DOHH2 (cell line): ENCODE results near the gene CLDN2.

Experiments used
- H3F3A ChIP-seq: fragments of 200-600 bp; sonication (generic), shearing (Covaris generic); 2 replicates; pipeline ENCODE4 v1.6.0; 2016; ENCODE audit warnings: antibody characterized with exemption, mild to moderate bottlenecking; ENCODE audit not compliant: control insufficient read depth, insufficient read depth
- H3K27ac ChIP-seq: fragments of 200-600 bp; sonication (generic); 2 replicates; pipeline ENCODE4 v1.5.1; 2014; ENCODE audit warnings: low read depth, mild to moderate bottlenecking, low read length, moderate library complexity
- H3K27me3 ChIP-seq: fragments of 200-600 bp; sonication (generic); 2 replicates; pipeline ENCODE4 v1.6.1; 2014; ENCODE audit warnings: mild to moderate bottlenecking, low read length, mixed read lengths; ENCODE audit not compliant: control insufficient read depth
- H3K36me3 ChIP-seq: fragments of 200-600 bp; sonication (generic); 2 replicates; pipeline ENCODE4 v1.6.1; 2014; ENCODE audit warnings: mild to moderate bottlenecking, low read length, moderate library complexity, mixed read lengths; ENCODE audit not compliant: control insufficient read depth
- H3K4me1 ChIP-seq: fragments of 200-600 bp; sonication (generic); 2 replicates; pipeline ENCODE4 v1.6.1; 2014; ENCODE audit warnings: mild to moderate bottlenecking, low read length, mixed read lengths; ENCODE audit not compliant: control insufficient read depth
- H3K4me2 ChIP-seq: fragments of 200-600 bp; sonication (generic); 2 replicates; pipeline ENCODE4 v1.6.0; 2014; ENCODE audit warnings: mild to moderate bottlenecking, low read length, moderate library complexity
- H3K4me3 ChIP-seq: fragments of 200-600 bp; sonication (generic); 2 replicates; pipeline ENCODE4 v1.5.1; 2014; ENCODE audit warnings: mild to moderate bottlenecking, low read length, mixed read lengths
- H3K79me2 ChIP-seq: fragments of 200-600 bp; sonication (generic); 2 replicates; pipeline ENCODE4 v1.6.1; 2014; ENCODE audit warnings: mild to moderate bottlenecking, low read length, mixed read lengths; ENCODE audit not compliant: control insufficient read depth
- H3K9me2 ChIP-seq: fragments of 200-600 bp; sonication (generic); replicated peaks from 2 replicates; pipeline ENCODE4 v1.6.1; 2014; ENCODE audit warnings: mild to moderate bottlenecking, low read length, mixed read lengths; ENCODE audit not compliant: control insufficient read depth
- H3K9me3 ChIP-seq: fragments of 200-600 bp; sonication (generic); 2 replicates; pipeline ENCODE4 v1.6.1; 2014; ENCODE audit warnings: antibody characterized with exemption, low read length, mixed read lengths; ENCODE audit not compliant: control insufficient read depth, insufficient read depth
- H4K20me1 ChIP-seq: fragments of 200-600 bp; sonication (generic); 2 replicates; pipeline ENCODE4 v1.6.0; 2014; ENCODE audit warnings: low read depth, mild to moderate bottlenecking, antibody characterized with exemption, low read length, moderate library complexity; ENCODE audit not compliant: control insufficient read depth, insufficient read depth
- CTCF ChIP-seq: fragments of 200-600 bp; sonication (generic); IDR thresholded peaks from one replicate; pipeline ENCODE4 v1.5.1; 2014; ENCODE audit warnings: antibody characterized with exemption, mild to moderate bottlenecking, low read depth, low read length; ENCODE audit not compliant: poor library complexity, severe bottlenecking
- EZH2phosphoT487 ChIP-seq: fragments of 200-600 bp; sonication (generic); IDR thresholded peaks from 2 replicates; pipeline ENCODE4 v1.6.1; 2017; ENCODE audit warnings: borderline replicate concordance, mild to moderate bottlenecking, antibody characterized with exemption, low read length, moderate library complexity, mixed read lengths

Gene CLDN2

GRCh38 chrX:106952538-106952937, 32.3 kb downstream of the CLDN2 start:
- Histone ChIP-seq H3K27me3 (no peaks in the 10 kb centered on the region), H3F3A (no peaks in the 10 kb centered on the region), H3K79me2 (no peaks in the 10 kb centered on the region), H3K27ac (no peak overlapping the region), H4K20me1 (no peaks in the 10 kb centered on the region), H3K9me2 (no peaks in the 10 kb centered on the region), H3K4me1 (no peaks in the 10 kb centered on the region), H3K36me3 (no peaks in the 10 kb centered on the region), H3K4me3 (no peak overlapping the region), H3K4me2 (no peak overlapping the region), H3K9me3 (no peaks in the 10 kb centered on the region)
- no peak for TF ChIP-seq EZH2phosphoT487
- TF ChIP-seq CTCF: no peak

GRCh38 chrX:106952988-106953387, 32.8 kb downstream of the CLDN2 start:
- Histone ChIP-seq H3K9me3 (no peaks in the 10 kb centered on the region), H3K36me3 (no peaks in the 10 kb centered on the region), H3K9me2 (no peaks in the 10 kb centered on the region), H3K4me2 (no peak overlapping the region), H3K4me3 (no peak overlapping the region), H3K27ac (no peak overlapping the region), H3K79me2 (no peaks in the 10 kb centered on the region), H3K4me1 (no peaks in the 10 kb centered on the region), H4K20me1 (no peaks in the 10 kb centered on the region), H3F3A (no peaks in the 10 kb centered on the region), H3K27me3 (no peaks in the 10 kb centered on the region)
- no peak for TF ChIP-seq EZH2phosphoT487
- TF ChIP-seq CTCF: peak; percentile 24

GRCh38 chrX:106954041-106954440, 33.8 kb downstream of the CLDN2 start:
- Histone ChIP-seq H3K9me2 (no peaks in the 10 kb centered on the region), H3K79me2 (no peaks in the 10 kb centered on the region), H3K27me3 (no peaks in the 10 kb centered on the region), H3K9me3 (no peaks in the 10 kb centered on the region), H4K20me1 (no peaks in the 10 kb centered on the region), H3K4me2 (no peak overlapping the region), H3F3A (no peaks in the 10 kb centered on the region), H3K4me1 (no peaks in the 10 kb centered on the region), H3K36me3 (no peaks in the 10 kb centered on the region), H3K27ac (no peak overlapping the region), H3K4me3 (no peak overlapping the region)
- TF ChIP-seq CTCF (no peak), EZH2phosphoT487 (no peak)
